Adipocyte (in vitro differentiated cells): Measurements from ENCODE around the gene GNB5.
"Not testable (repeated sequence)": the region's sequence is repeated elsewhere in the genome, so short reads cannot be mapped to it uniquely, and the experiment has no call there.

Experiments used
- DNase-seq: peaks from one replicate; pipeline ENCODE4 v3.0.0-alpha.2; 2015; ENCODE audit warnings: low read depth
- H3K27me3 ChIP-seq: replicated peaks from 2 replicates; pipeline ENCODE4 v1.7.0; 2013; ENCODE audit warnings: mild to moderate bottlenecking, low read length, moderate library complexity; ENCODE audit not compliant: control insufficient read depth, insufficient read depth
- H3K36me3 ChIP-seq: 2 replicates; pipeline ENCODE4 v1.7.0; 2013; ENCODE audit warnings: low read length, mild to moderate bottlenecking, moderate library complexity; ENCODE audit not compliant: control insufficient read depth, insufficient read depth, severe bottlenecking
- H3K4me1 ChIP-seq: 2 replicates; pipeline ENCODE4 v1.7.0; 2013; ENCODE audit warnings: mild to moderate bottlenecking, low read length, moderate library complexity; ENCODE audit not compliant: control insufficient read depth, insufficient read depth
- H3K4me3 ChIP-seq: 2 replicates; pipeline ENCODE4 v1.7.0; 2013; ENCODE audit warnings: mild to moderate bottlenecking, low read length, moderate library complexity
- H3K9ac ChIP-seq: 2 replicates; pipeline ENCODE4 v1.7.0; 2013; ENCODE audit warnings: mild to moderate bottlenecking, low read length, moderate library complexity
- H3K9me3 ChIP-seq: 2 replicates; pipeline ENCODE4 v1.7.0; 2013; ENCODE audit warnings: mild to moderate bottlenecking, low read length, moderate library complexity; ENCODE audit not compliant: control insufficient read depth

GNB5 gene

GRCh38 chr15:52097180-52097579 lies 94.0 kb downstream of the GNB5 start:
- peak; percentile 40 for DNase-seq

GRCh38 chr15:52096536-52096935 lies 94.7 kb downstream of the GNB5 start:
- not testable (repeated sequence) for H3K36me3 ChIP-seq, H3K9me3 ChIP-seq, H3K27me3 ChIP-seq, DNase-seq, H3K9ac ChIP-seq, H3K4me3 ChIP-seq
- H3K4me1 ChIP-seq: peaks cover 42% of the 10 kb centered on the region

More at GRCh38 chr15:52097180-52097579, 94.0 kb downstream of the GNB5 start:
- Histone ChIP-seq H3K4me1 (peaks cover 42% of the 10 kb centered on the region), H3K36me3 (no peaks in the 10 kb centered on the region), H3K27me3 (no peaks in the 10 kb centered on the region), H3K4me3 (no peak overlapping the region), H3K9ac (no peak overlapping the region), H3K9me3 (no peaks in the 10 kb centered on the region)

GRCh38 chr15:52095597-52096262 lies 95.5 kb downstream of the GNB5 start:
- Histone ChIP-seq H3K4me3 (no peak overlapping the region), H3K4me1 (peaks cover 46% of the 10 kb centered on the region), H3K36me3 (no peaks in the 10 kb centered on the region), H3K9ac (peak overlapping the region; percentile 22), H3K9me3 (no peaks in the 10 kb centered on the region), H3K27me3 (no peaks in the 10 kb centered on the region)
- DNase-seq: peak; percentile 93

GRCh38 chr15:52094811-52095584 lies 96.2 kb downstream of the GNB5 start:
- peaks cover 46% of the 10 kb centered on the region for H3K4me1 ChIP-seq
- DNase-seq: no peak
- H3K9ac ChIP-seq: peak overlapping the region; percentile 9
- H3K9me3 ChIP-seq: no peaks in the 10 kb centered on the region
- H3K4me3 ChIP-seq: no peak overlapping the region
- H3K36me3 ChIP-seq: no peaks in the 10 kb centered on the region
- H3K27me3 ChIP-seq: no peaks in the 10 kb centered on the region

GRCh38 chr15:52093539-52094510 lies 97.4 kb downstream of the GNB5 start:
- Histone ChIP-seq H3K27me3 (no peaks in the 10 kb centered on the region), H3K4me3 (peak overlapping the region; percentile 7), H3K4me1 (peaks cover 46% of the 10 kb centered on the region), H3K36me3 (no peaks in the 10 kb centered on the region), H3K9me3 (no peaks in the 10 kb centered on the region), H3K9ac (peak overlapping the region; percentile 23)
- DNase-seq: peak; percentile 81

- DNase-seq: no peak
- no peaks in the 10 kb centered on the region for H3K27me3 ChIP-seq
Observed at GRCh38 chr15:52093167-52093538, 98.0 kb downstream of the GNB5 start.

GRCh38 chr15:52090193-52090592 lies 101.0 kb downstream of the GNB5 start:
- Histone ChIP-seq H3K36me3 (no peaks in the 10 kb centered on the region), H3K9ac (no peak overlapping the region), H3K27me3 (no peaks in the 10 kb centered on the region), H3K4me3 (no peak overlapping the region), H3K4me1 (peaks cover 30% of the 10 kb centered on the region), H3K9me3 (peaks cover 13% of the 10 kb centered on the region)
- no peak for DNase-seq

More at GRCh38 chr15:52093167-52093538, 98.0 kb downstream of the GNB5 start:
- H3K4me3 ChIP-seq: no peak overlapping the region
- no peaks in the 10 kb centered on the region for H3K36me3 ChIP-seq
- peaks cover 46% of the 10 kb centered on the region for H3K4me1 ChIP-seq
- no peaks in the 10 kb centered on the region for H3K9me3 ChIP-seq
- H3K9ac ChIP-seq: peak overlapping the region; percentile 8

- H3K36me3 ChIP-seq: no peaks in the 10 kb centered on the region
- DNase-seq: no peak
Observed at GRCh38 chr15:52086011-52086786, 105.0 kb downstream of the GNB5 start.

GRCh38 chr15:52085299-52085698 lies 105.9 kb downstream of the GNB5 start:
- Histone ChIP-seq H3K27me3 (no peaks in the 10 kb centered on the region), H3K4me1 (no peaks in the 10 kb centered on the region), H3K4me3 (no peak overlapping the region), H3K9ac (no peak overlapping the region), H3K36me3 (no peaks in the 10 kb centered on the region), H3K9me3 (peaks cover 13% of the 10 kb centered on the region)
- DNase-seq: no peak

More at GRCh38 chr15:52086011-52086786, 105.0 kb downstream of the GNB5 start:
- H3K9me3 ChIP-seq: peaks cover 13% of the 10 kb centered on the region
- no peaks in the 10 kb centered on the region for H3K27me3 ChIP-seq
- peaks cover under 1% of the 10 kb centered on the region for H3K4me1 ChIP-seq
- no peak overlapping the region for H3K9ac ChIP-seq
- H3K4me3 ChIP-seq: no peak overlapping the region

- Histone ChIP-seq H3K4me1 (peaks cover 2% of the 10 kb centered on the region), H3K36me3 (no peaks in the 10 kb centered on the region), H3K9ac (no peak overlapping the region), H3K9me3 (peaks cover 13% of the 10 kb centered on the region), H3K27me3 (no peaks in the 10 kb centered on the region), H3K4me3 (no peak overlapping the region)
- no peak for DNase-seq
Observed at GRCh38 chr15:52083603-52084002, 107.6 kb downstream of the GNB5 start.
